ENCODE measurements around the gene TM4SF5. TPM values are rescaled to one million over a fixed set of nuclear protein-coding genes. Genes with fewer than 3 reads are reported as not detected.
A peak's percentile ranks its signal among the peaks of the same experiment; 100 is the strongest.

TM4SF5 gene
- total and polyA plus RNA-seq, 2 donors from 2014 or later = 0.88 to 31.3 TPM

GRCh38 chr17:4743898-4744297 is 27.8 kb upstream of the TM4SF5 start:
- Histone ChIP-seq H3K9me3 (ENCODE audit: control insufficient read depth in 2 of 3, insufficient read depth in 1 of 3, low read length in 3 of 3) (no peaks in the 10 kb centered on the region), H3K9ac (ENCODE audit: low read length in 3 of 3) (no peak overlapping the region), H3K27ac (ENCODE audit: low read depth in 2 of 2, low read length in 2 of 2) (no peak overlapping the region), H3K27me3 (ENCODE audit: control insufficient read depth, insufficient read depth, low read length) (peaks cover 2% of the 10 kb centered on the region), H3K36me3 (ENCODE audit: control insufficient read depth in 2 of 3, insufficient read depth in 3 of 3, low read length in 3 of 3) (no peaks in the 10 kb centered on the region), H3K4me3 (ENCODE audit: low read length in 3 of 3) (no peak overlapping the region), H3K4me1 (ENCODE audit: control insufficient read depth in 2 of 3, insufficient read depth in 2 of 3, low read depth in 1 of 3, low read length in 3 of 3) (peaks cover 0 to 7% (median 0%) of the 10 kb centered on the region in 3 donors)
- DNase-seq = peak in 1 of 5 donors; percentile 55
- no peak for TF ChIP-seq CTCF (IDR thresholded peaks at IDR 0.05; ENCODE audit: borderline replicate concordance, extremely low read depth, insufficient read depth)
- intact Hi-C loops (cut with DNase I) = no loop called here
- no peak for FAIRE-seq

- Histone ChIP-seq H3K27ac (ENCODE audit: low read depth in 2 of 2, low read length in 2 of 2) (no peak overlapping the region), H3K4me1 (ENCODE audit: control insufficient read depth in 2 of 3, insufficient read depth in 2 of 3, low read depth in 1 of 3, low read length in 3 of 3) (peaks cover 0 to 4% (median 0%) of the 10 kb centered on the region in 3 donors), H3K27me3 (ENCODE audit: control insufficient read depth, insufficient read depth, low read length) (peaks cover 2% of the 10 kb centered on the region), H3K9me3 (ENCODE audit: control insufficient read depth in 2 of 3, insufficient read depth in 1 of 3, low read length in 3 of 3) (no peaks in the 10 kb centered on the region), H3K36me3 (ENCODE audit: control insufficient read depth in 2 of 3, insufficient read depth in 3 of 3, low read length in 3 of 3) (no peaks in the 10 kb centered on the region), H3K9ac (ENCODE audit: low read length in 3 of 3) (no peak overlapping the region), H3K4me3 (ENCODE audit: low read length in 3 of 3) (no peak overlapping the region)
- intact Hi-C loops (cut with DNase I) = no loop called here
- DNase-seq = peak; percentile 28 to 72 (median 52)
- no peak for FAIRE-seq
- no peak for TF ChIP-seq CTCF (IDR thresholded peaks at IDR 0.05; ENCODE audit: borderline replicate concordance, extremely low read depth, insufficient read depth)
Observed at GRCh38 chr17:4744999-4745969, 26.4 kb upstream of the TM4SF5 start.

GRCh38 chr17:4747847-4748246 is 23.8 kb upstream of the TM4SF5 start:
- peak in 2 of 5 donors; percentile 15 to 31 for DNase-seq

More at GRCh38 chr17:4747847-4748246, 23.8 kb upstream of the TM4SF5 start:
- H3K27me3 ChIP-seq (ENCODE audit: control insufficient read depth, insufficient read depth, low read length) = peaks cover 2% of the 10 kb centered on the region
- FAIRE-seq = no peak
- no peak overlapping the region for H3K27ac ChIP-seq (ENCODE audit: low read depth in 2 of 2, low read length in 2 of 2)
- intact Hi-C loops (cut with DNase I) = no loop called here
- H3K9me3 ChIP-seq (ENCODE audit: control insufficient read depth in 2 of 3, insufficient read depth in 1 of 3, low read length in 3 of 3) = no peaks in the 10 kb centered on the region
- no peaks in the 10 kb centered on the region for H3K36me3 ChIP-seq (ENCODE audit: control insufficient read depth in 2 of 3, insufficient read depth in 3 of 3, low read length in 3 of 3)
- no peak for TF ChIP-seq CTCF (IDR thresholded peaks at IDR 0.05; ENCODE audit: borderline replicate concordance, extremely low read depth, insufficient read depth)
- peaks cover 0 to 4% (median 0%) of the 10 kb centered on the region in 3 donors for H3K4me1 ChIP-seq (ENCODE audit: control insufficient read depth in 2 of 3, insufficient read depth in 2 of 3, low read depth in 1 of 3, low read length in 3 of 3)
- no peak overlapping the region for H3K9ac ChIP-seq (ENCODE audit: low read length in 3 of 3)
- H3K4me3 ChIP-seq (ENCODE audit: low read length in 3 of 3) = no peak overlapping the region
